Glutamatergic neuron (in vitro differentiated cells): ENCODE data around the gene MATN4. TPM values are rescaled to one million over a fixed set of nuclear protein-coding genes. Genes with fewer than 3 reads are reported as not detected.

Experiments
- DNase-seq: peaks from one replicate; pipeline ENCODE4 v3.0.0; 2022
- H3K27ac Mint-ChIP-seq: one replicate; pipeline ENCODE4 v1.8.0; 2020; ENCODE audit warnings: mild to moderate bottlenecking, mixed read lengths, inconsistent platforms; ENCODE audit not compliant: unreplicated experiment
- H3K27me3 Mint-ChIP-seq: one replicate; pipeline ENCODE4 v1.8.0; 2020; ENCODE audit warnings: mild to moderate bottlenecking, moderate library complexity, mixed read lengths, inconsistent platforms; ENCODE audit not compliant: unreplicated experiment
- H3K36me3 Mint-ChIP-seq: one replicate; pipeline ENCODE4 v1.8.0; 2020; ENCODE audit warnings: mild to moderate bottlenecking, mixed read lengths, inconsistent platforms; ENCODE audit not compliant: unreplicated experiment
- H3K4me1 Mint-ChIP-seq: one replicate; pipeline ENCODE4 v1.8.0; 2020; ENCODE audit warnings: mild to moderate bottlenecking, low read depth, mixed read lengths, inconsistent platforms; ENCODE audit not compliant: unreplicated experiment
- H3K4me3 Mint-ChIP-seq: one replicate; pipeline ENCODE4 v1.8.0; 2020; ENCODE audit warnings: mild to moderate bottlenecking, mixed read lengths, inconsistent platforms; ENCODE audit not compliant: unreplicated experiment
- H3K9me3 Mint-ChIP-seq: one replicate; pipeline ENCODE4 v1.8.0; 2020; ENCODE audit warnings: mild to moderate bottlenecking, moderate library complexity, mixed read lengths, inconsistent platforms; ENCODE audit not compliant: unreplicated experiment
- CTCF ChIP-seq: fragments of 200-600 bp; sonication (generic); IDR thresholded peaks from one replicate; pipeline ENCODE4 v1.5.0; 2021; ENCODE audit not compliant: partially characterized antibody, unreplicated experiment
- total RNA-seq: library from RNA; stranded (reverse); fragmentation: NEBNext Ultra II Directional; extraction: Animal tissue kit (Norgen Biotek cat#: 25700); gene quantifications from one replicate; pipeline ENCODE4 v1.2.1, GENCODE V29; 2021; ENCODE audit not compliant: unreplicated experiment

The MATN4 gene
- total RNA-seq, 1 donor from 2014 or later: not detected

- no peak overlapping the region for H3K4me3 Mint-ChIP-seq
- H3K27me3 Mint-ChIP-seq: peaks cover 5% of the 10 kb centered on the region
- H3K4me1 Mint-ChIP-seq: peaks cover 1% of the 10 kb centered on the region
- H3K36me3 Mint-ChIP-seq: no peaks in the 10 kb centered on the region
- no peak overlapping the region for H3K27ac Mint-ChIP-seq
- peaks cover 5% of the 10 kb centered on the region for H3K9me3 Mint-ChIP-seq
- TF ChIP-seq CTCF: no peak
- no peak for DNase-seq
Measured at GRCh38 chr20:45340236-45340847, 32.2 kb upstream of the MATN4 start.

- Mint-ChIP-seq H3K27ac (no peak overlapping the region), H3K9me3 (peaks cover 5% of the 10 kb centered on the region), H3K4me3 (no peak overlapping the region)
Measured at GRCh38 chr20:45339799-45340198, 31.7 kb upstream of the MATN4 start.

GRCh38 chr20:45339084-45339483 lies 31.0 kb upstream of the MATN4 start:
- Mint-ChIP-seq H3K4me1 (peaks cover 1% of the 10 kb centered on the region), H3K27ac (peak overlapping the region; percentile 38)

More at GRCh38 chr20:45339799-45340198, 31.7 kb upstream of the MATN4 start:
- no peak for DNase-seq
- no peak for TF ChIP-seq CTCF
- Mint-ChIP-seq H3K4me1 (peaks cover 1% of the 10 kb centered on the region), H3K36me3 (no peaks in the 10 kb centered on the region), H3K27me3 (peaks cover 5% of the 10 kb centered on the region)

GRCh38 chr20:45338121-45339030 lies 30.3 kb upstream of the MATN4 start:
- peaks cover 5% of the 10 kb centered on the region for H3K27me3 Mint-ChIP-seq
- peaks cover 1% of the 10 kb centered on the region for H3K4me1 Mint-ChIP-seq
- DNase-seq: no peak
- peaks cover 5% of the 10 kb centered on the region for H3K9me3 Mint-ChIP-seq
- H3K4me3 Mint-ChIP-seq: no peak overlapping the region
- no peaks in the 10 kb centered on the region for H3K36me3 Mint-ChIP-seq
- no peak overlapping the region for H3K27ac Mint-ChIP-seq
- no peak for TF ChIP-seq CTCF

More at GRCh38 chr20:45339084-45339483, 31.0 kb upstream of the MATN4 start:
- DNase-seq: no peak
- Mint-ChIP-seq H3K36me3 (no peaks in the 10 kb centered on the region), H3K4me3 (no peak overlapping the region), H3K9me3 (peaks cover 5% of the 10 kb centered on the region), H3K27me3 (peaks cover 5% of the 10 kb centered on the region)
- TF ChIP-seq CTCF: no peak
